LNCaP clone FGC (cell line): ENCODE results near the gene ISL2.
A peak's percentile ranks its signal among the peaks of the same experiment; 100 is the strongest.
"Not testable (repeated sequence)": the region's sequence is repeated elsewhere in the genome, so short reads cannot be mapped to it uniquely, and the experiment has no call there.

ENCODE experiments used
- DNase-seq: peaks from one replicate; pipeline ENCODE4 v3.0.0-alpha.2; 2011; ENCODE audit warnings: low read depth
- H3K4me3 ChIP-seq: 2 replicates; pipeline ENCODE4 v1.5.1; 2011; ENCODE audit warnings: mild to moderate bottlenecking, low read depth, low read length, control low read depth
- CTCF ChIP-seq: IDR thresholded peaks from 2 replicates; pipeline ENCODE4 v1.5.1; 2012; ENCODE audit warnings: mild to moderate bottlenecking; ENCODE audit not compliant: control insufficient read depth, insufficient read depth; ENCODE audit errors: extremely low read depth

The ISL2 gene

GRCh38 chr15:76303909-76304308 lies 32.7 kb upstream of the ISL2 start:
- DNase-seq = no peak
- no peak overlapping the region for H3K4me3 ChIP-seq
- TF ChIP-seq CTCF = no peak

GRCh38 chr15:76309601-76310330 lies 26.8 kb upstream of the ISL2 start:
- no peak for TF ChIP-seq CTCF
- H3K4me3 ChIP-seq = peak overlapping the region; percentile 81
- DNase-seq = no peak

GRCh38 chr15:76310475-76311099 lies 26.0 kb upstream of the ISL2 start:
- H3K4me3 ChIP-seq = peak overlapping the region; percentile 81
- no peak for TF ChIP-seq CTCF
- DNase-seq = no peak

GRCh38 chr15:76311100-76311953 lies 25.2 kb upstream of the ISL2 start, which contains the start of gene ETFA:
Gene ETFA (minus strand): TSS chr15:76311469. CDS start chr15:76311388, 81 bp downstream.
- peak; percentile 93 for DNase-seq
- no peak for TF ChIP-seq CTCF
- H3K4me3 ChIP-seq = peak within 1 kb of the TSS; percentile 81

GRCh38 chr15:76312540-76313174 lies 23.9 kb upstream of the ISL2 start:
- no peak overlapping the region for H3K4me3 ChIP-seq
- peak; percentile 97 for DNase-seq
- no peak for TF ChIP-seq CTCF

- not testable (repeated sequence) for H3K4me3 ChIP-seq, DNase-seq
These were observed 23.4 kb upstream of the ISL2 start for GRCh38 chr15:76313175-76313567.

GRCh38 chr15:76313731-76314130 lies 22.8 kb upstream of the ISL2 start:
- TF ChIP-seq CTCF = no peak
- DNase-seq = no peak
- H3K4me3 ChIP-seq = no peak overlapping the region
